ENCODE data around the gene NCF2. TPM values are rescaled to one million over a fixed set of nuclear protein-coding genes. Genes with fewer than 3 reads are reported as not detected.
"Not testable (repeated sequence)": the region's sequence is repeated elsewhere in the genome, so short reads cannot be mapped to it uniquely, and the experiment has no call there.

The NCF2 gene, protein sequence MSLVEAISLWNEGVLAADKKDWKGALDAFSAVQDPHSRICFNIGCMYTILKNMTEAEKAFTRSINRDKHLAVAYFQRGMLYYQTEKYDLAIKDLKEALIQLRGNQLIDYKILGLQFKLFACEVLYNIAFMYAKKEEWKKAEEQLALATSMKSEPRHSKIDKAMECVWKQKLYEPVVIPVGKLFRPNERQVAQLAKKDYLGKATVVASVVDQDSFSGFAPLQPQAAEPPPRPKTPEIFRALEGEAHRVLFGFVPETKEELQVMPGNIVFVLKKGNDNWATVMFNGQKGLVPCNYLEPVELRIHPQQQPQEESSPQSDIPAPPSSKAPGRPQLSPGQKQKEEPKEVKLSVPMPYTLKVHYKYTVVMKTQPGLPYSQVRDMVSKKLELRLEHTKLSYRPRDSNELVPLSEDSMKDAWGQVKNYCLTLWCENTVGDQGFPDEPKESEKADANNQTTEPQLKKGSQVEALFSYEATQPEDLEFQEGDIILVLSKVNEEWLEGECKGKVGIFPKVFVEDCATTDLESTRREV
- total RNA-seq = 4.9 TPM

DNA sequence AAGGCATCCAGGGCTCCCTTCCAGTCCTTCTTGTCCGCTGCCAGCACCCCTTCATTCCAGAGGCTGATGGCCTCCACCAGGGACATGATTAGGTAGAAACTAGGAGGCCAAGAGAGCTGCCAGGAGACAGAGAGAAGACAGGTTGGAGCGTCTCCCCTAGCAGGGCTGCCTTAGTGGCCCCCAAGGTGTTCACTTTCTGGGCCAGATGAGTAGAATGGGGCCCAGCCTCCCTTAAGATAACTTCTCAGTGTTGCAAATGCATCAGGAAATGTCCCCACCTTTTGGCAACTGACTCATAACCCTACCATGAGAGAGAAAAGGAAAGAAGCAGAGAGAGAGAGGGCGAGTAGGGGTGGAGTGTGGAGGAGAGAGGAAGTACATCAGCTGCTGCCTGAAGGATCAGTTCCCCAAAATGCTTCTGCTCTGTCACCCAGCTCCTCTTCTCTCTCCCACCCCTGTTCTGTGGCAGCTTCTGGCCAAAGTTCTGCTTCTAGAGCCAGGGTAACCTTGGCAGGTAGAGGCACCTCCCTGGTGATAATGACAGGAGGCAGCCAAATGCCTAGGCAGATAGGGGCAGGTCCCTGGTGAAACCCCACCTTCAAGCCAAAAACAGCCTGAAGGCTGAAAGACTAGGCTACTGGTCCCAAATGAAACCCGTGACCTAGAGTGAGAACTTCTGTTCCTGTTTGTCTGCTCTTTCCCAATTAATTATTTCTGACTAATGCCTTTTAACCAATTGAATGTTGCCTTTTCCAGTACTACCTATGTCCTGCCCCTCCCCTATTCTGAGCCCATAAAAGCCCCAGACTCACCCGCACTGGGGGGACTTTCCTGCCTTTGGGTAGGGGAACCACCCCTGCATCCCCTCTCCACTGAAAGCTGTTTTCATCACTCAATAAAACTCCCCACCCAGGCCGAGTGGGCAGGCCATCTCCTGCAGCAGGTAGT, at the start of gene NCF2:
NCF2 (minus strand) TSS at position 216 of the 948 bp plus-strand sequence; CDS start at position 86, 130 bp downstream.
- no peak for FAIRE-seq

DNA sequence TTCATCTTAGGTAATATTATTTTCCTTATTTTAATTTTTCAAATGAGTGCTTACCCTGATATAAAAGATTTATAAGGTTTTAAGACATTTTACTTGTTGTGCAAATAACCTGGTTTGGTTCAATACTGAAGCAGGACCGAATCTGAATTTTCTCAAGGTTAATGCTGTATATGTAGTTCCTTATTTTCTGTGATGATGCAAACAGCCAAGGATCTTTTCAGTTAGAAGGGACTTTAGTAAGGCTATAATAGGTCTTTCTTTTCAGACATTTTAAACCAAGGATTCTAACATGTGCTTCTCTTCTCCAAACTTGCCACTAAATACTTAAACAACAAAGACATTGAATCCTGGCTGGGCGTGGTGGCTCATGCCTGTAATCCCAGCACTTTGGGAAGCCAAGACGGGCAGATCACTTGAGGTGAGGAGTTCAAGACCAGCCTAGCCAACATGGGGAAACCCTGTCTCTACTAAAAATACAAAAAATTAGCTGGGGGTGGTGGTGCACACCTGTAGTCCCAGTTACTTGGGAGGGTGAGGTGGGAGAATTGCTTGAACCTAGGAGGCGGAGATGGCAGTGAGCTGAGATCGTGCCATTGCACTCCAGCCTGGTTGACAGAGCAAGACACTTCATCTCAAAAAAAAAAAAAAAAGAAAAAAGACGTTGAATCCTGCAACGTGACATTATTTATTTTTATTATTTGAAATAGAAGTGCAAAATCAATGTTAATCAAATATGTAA, 48.6 kb upstream of the NCF2 start:
- DNase-seq (ENCODE audit: low spot score in 2 of 2) = no peak

More for the DNA sequence above, at the start of gene NCF2:
- DNase-seq (ENCODE audit: low spot score in 2 of 2) = no peak

GRCh38 chr1:183636783-183637182, 46.5 kb upstream of the NCF2 start:
- no peak for DNase-seq (ENCODE audit: low spot score in 2 of 2)
- FAIRE-seq = no peak

More for the DNA sequence above, 48.6 kb upstream of the NCF2 start:
- no peak for FAIRE-seq

GRCh38 chr1:183636334-183636682, 46.0 kb upstream of the NCF2 start:
- DNase-seq (ENCODE audit: low spot score in 2 of 2) = no peak
- no peak for FAIRE-seq

GRCh38 chr1:183635606-183636333, 45.5 kb upstream of the NCF2 start, which contains the start of gene ARPC5:
Gene ARPC5, minus strand, starts transcription at chr1:183635783. Its CDS starts 124 bp downstream, at chr1:183635659.
- DNase-seq (ENCODE audit: low spot score in 2 of 2) (peak; percentile 87 to 88), FAIRE-seq (no peak)

- DNase-seq (ENCODE audit: low spot score in 2 of 2) (peak in 1 of 2 donors; percentile 16), FAIRE-seq (no peak)
Measured at GRCh38 chr1:183635099-183635605, 44.9 kb upstream of the NCF2 start.

- DNase-seq (ENCODE audit: low spot score in 2 of 2) = no peak
- FAIRE-seq = no peak
Measured at GRCh38 chr1:183634429-183635065, 44.3 kb upstream of the NCF2 start.

GRCh38 chr1:183633676-183634343, 43.6 kb upstream of the NCF2 start:
- DNase-seq (ENCODE audit: low spot score in 2 of 2) = peak in 1 of 2 donors; percentile 28

DNA sequence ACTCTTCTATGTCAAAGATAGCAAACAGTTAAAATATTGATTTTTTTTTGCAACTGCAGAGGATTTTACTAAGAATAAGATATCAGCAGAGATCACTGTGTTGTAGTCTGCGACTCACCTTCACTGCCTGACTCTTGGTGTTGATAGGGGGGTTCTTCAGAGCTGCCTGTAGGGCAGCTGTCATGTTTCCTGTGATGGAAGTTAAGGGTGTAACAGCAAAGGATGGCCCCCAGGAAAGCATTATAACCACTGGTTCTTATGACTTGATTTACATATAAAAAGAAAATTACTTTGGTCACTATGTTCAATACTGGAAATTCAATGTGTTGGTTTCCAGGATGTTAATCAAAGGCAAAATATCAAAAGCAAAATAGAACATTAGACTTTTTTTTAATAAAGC, 42.7 kb upstream of the NCF2 start:
- FAIRE-seq (no peak), DNase-seq (ENCODE audit: low spot score in 2 of 2) (no peak)

More at GRCh38 chr1:183633676-183634343, 43.6 kb upstream of the NCF2 start:
- FAIRE-seq = no peak

GRCh38 chr1:183632114-183632513, 41.9 kb upstream of the NCF2 start:
- FAIRE-seq (no peak), DNase-seq (ENCODE audit: low spot score in 2 of 2) (no peak)

DNA sequence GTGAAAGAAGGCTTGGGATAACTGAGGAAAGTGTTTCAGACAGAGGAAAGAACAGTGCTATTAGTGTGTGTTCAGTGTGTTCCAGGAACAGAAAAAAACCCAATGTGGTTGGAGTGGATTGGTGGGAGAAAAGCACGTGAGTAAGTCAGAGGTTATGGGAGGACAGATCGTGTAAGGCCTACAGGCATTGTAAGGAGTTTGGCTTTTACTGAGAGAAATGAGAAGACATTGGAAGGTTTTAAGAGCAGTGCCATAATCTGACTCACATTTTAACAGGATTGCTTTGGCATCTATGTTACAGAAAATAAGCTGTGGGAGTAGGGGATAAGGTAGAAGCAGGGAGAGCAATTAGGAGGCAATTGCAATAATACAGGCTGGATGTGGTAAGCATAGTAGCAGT, 40.5 kb upstream of the NCF2 start:
- no peak for FAIRE-seq
- peak; percentile 34 to 39 for DNase-seq (ENCODE audit: low spot score in 2 of 2)

GRCh38 chr1:183628537-183628936, 38.3 kb upstream of the NCF2 start:
- FAIRE-seq = no peak
- DNase-seq (ENCODE audit: low spot score in 2 of 2) = no peak

DNA sequence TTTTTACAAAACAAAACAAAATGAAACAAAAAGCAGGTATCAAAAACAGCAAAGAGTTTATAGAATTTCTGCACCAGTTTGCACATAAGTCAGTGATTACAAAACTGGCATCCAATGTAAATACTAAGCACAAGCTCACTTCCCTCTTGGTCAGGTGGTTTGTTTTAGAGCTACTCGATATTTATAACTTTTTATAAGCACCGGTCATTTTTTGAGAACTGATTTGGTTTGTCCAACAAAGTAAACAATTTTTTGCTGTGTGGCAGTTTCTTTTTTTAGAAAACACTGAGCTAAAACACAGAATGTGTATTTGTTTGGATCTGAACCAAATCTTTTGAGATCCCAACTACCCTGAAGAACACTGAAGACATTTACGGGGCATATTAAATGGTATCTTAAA, 36.0 kb upstream of the NCF2 start:
- not testable (repeated sequence) for DNase-seq (ENCODE audit: low spot score in 2 of 2); FAIRE-seq

- FAIRE-seq (no peak), DNase-seq (ENCODE audit: low spot score in 2 of 2) (peak in 1 of 2 donors; percentile 22)
Measured at GRCh38 chr1:183622884-183623785, 32.9 kb upstream of the NCF2 start.

GRCh38 chr1:183622013-183622412, 31.8 kb upstream of the NCF2 start:
- no peak for DNase-seq (ENCODE audit: low spot score in 2 of 2)
- no peak for FAIRE-seq

- no peak for FAIRE-seq
- no peak for DNase-seq (ENCODE audit: low spot score in 2 of 2)
Measured at GRCh38 chr1:183620311-183620710, 30.1 kb upstream of the NCF2 start.

GRCh38 chr1:183619781-183620180, 29.5 kb upstream of the NCF2 start:
- DNase-seq (ENCODE audit: low spot score in 2 of 2) = no peak
- no peak for FAIRE-seq
